SK-N-MC (cell line): Measurements from ENCODE around the gene ZNF791.
"Not testable (repeated sequence)": the region's sequence is repeated elsewhere in the genome, so short reads cannot be mapped to it uniquely, and the experiment has no call there.

Experiments used
- DNase-seq: peaks from one replicate; pipeline ENCODE4 v3.0.0-alpha.2; 2011; ENCODE audit warnings: low read depth, low spot score
- H3K27ac ChIP-seq: fragments of 200-600 bp; sonication (generic); 2 replicates; pipeline ENCODE4 v1.5.1; 2016; ENCODE audit warnings: mixed run types
- H3K36me3 ChIP-seq: fragments of 200-600 bp; sonication (generic); 2 replicates; pipeline ENCODE4 v1.6.1; 2017; ENCODE audit warnings: antibody characterized with exemption, low read length, mixed read lengths; ENCODE audit not compliant: insufficient read depth
- H3K4me3 ChIP-seq: fragments of 200-600 bp; sonication (generic); 2 replicates; pipeline ENCODE4 v1.5.1; 2016
- H3K9ac ChIP-seq: fragments of 200-600 bp; sonication (generic); 2 replicates; pipeline ENCODE4 v1.8.0; 2017; ENCODE audit warnings: mixed run types, mixed read lengths; ENCODE audit not compliant: insufficient read length
- H3K9me3 ChIP-seq: fragments of 200-600 bp; sonication (generic); 2 replicates; pipeline ENCODE4 v1.6.1; 2017; ENCODE audit warnings: low read depth, mild to moderate bottlenecking, antibody characterized with exemption, low read length, moderate library complexity, mixed read lengths
- EZH2 ChIP-seq: fragments of 200-600 bp; sonication (generic); IDR thresholded peaks from one replicate; pipeline ENCODE4 v1.6.1; 2017; ENCODE audit warnings: antibody characterized with exemption
- FOXP2 ChIP-seq: optimal IDR thresholded peaks from 2 replicates; pipeline ENCODE3; 2011; ENCODE audit warnings: mild to moderate bottlenecking, moderate library complexity; ENCODE audit not compliant: insufficient read depth; ENCODE audit errors: extremely low read length, control extremely low read depth
- POLR2AphosphoS5 ChIP-seq: IDR thresholded peaks from 2 replicates; pipeline ENCODE4 v1.6.1; 2012; ENCODE audit warnings: mild to moderate bottlenecking, low read depth, low read length, borderline replicate concordance

The ZNF791 gene

GRCh38 chr19:12676384-12676792 is 65.7 kb downstream of the ZNF791 start:
- no peaks in the 10 kb centered on the region for H3K9me3 ChIP-seq
- no peak for DNase-seq
- H3K27ac ChIP-seq = no peak overlapping the region
- TF ChIP-seq FOXP2 (no peak), EZH2 (no peak), POLR2AphosphoS5 (no peak)
- peaks cover 55% of the 10 kb centered on the region for H3K36me3 ChIP-seq
- no peak overlapping the region for H3K4me3 ChIP-seq
- H3K9ac ChIP-seq = no peak overlapping the region

- no peak for DNase-seq
- H3K27ac ChIP-seq = no peak overlapping the region
- H3K36me3 ChIP-seq = peaks cover 55% of the 10 kb centered on the region
- no peak overlapping the region for H3K4me3 ChIP-seq
- H3K9ac ChIP-seq = no peak overlapping the region
- H3K9me3 ChIP-seq = no peaks in the 10 kb centered on the region
- TF ChIP-seq FOXP2 (no peak), EZH2 (no peak), POLR2AphosphoS5 (no peak; the same call in 1 of the 2 replicates)
Measured at GRCh38 chr19:12676928-12677327, 66.2 kb downstream of the ZNF791 start.

- H3K9ac ChIP-seq, DNase-seq, H3K9me3 ChIP-seq, H3K4me3 ChIP-seq, H3K27ac ChIP-seq: not testable (repeated sequence)
- H3K36me3 ChIP-seq = peaks cover 49% of the 10 kb centered on the region
Measured at GRCh38 chr19:12678039-12678438, 67.3 kb downstream of the ZNF791 start.

- no peak overlapping the region for H3K9ac ChIP-seq
- peaks cover 41% of the 10 kb centered on the region for H3K36me3 ChIP-seq
- H3K4me3 ChIP-seq = no peak overlapping the region
- no peak for DNase-seq
- H3K9me3 ChIP-seq = no peaks in the 10 kb centered on the region
- no peak for TF ChIP-seq POLR2AphosphoS5
- no peak overlapping the region for H3K27ac ChIP-seq
Measured at GRCh38 chr19:12680034-12680433, 69.3 kb downstream of the ZNF791 start.

GRCh38 chr19:12681074-12681987 is 70.6 kb downstream of the ZNF791 start, which contains the start of gene DHPS:
Gene DHPS (minus strand): TSS chr19:12681880. CDS start chr19:12681766, 114 bp downstream.
- Histone ChIP-seq H3K27ac (peak within 1 kb of the TSS; percentile 100), H3K36me3 (peaks cover 28% of the 10 kb centered on the region), H3K9me3 (no peaks in the 10 kb centered on the region), H3K9ac (peak within 1 kb of the TSS; percentile 99), H3K4me3 (peak within 1 kb of the TSS; percentile 99)
- TF ChIP-seq FOXP2 (no peak), POLR2AphosphoS5 (peak; percentile 81)
- DNase-seq = peak; percentile 98
